ENCODE measurements around the gene FANCE. TPM values are rescaled to one million over a fixed set of nuclear protein-coding genes. Genes with fewer than 3 reads are reported as not detected.

The FANCE gene
- total RNA-seq, 1 experiment from 2014 or later, result 16.1 TPM

DNA sequence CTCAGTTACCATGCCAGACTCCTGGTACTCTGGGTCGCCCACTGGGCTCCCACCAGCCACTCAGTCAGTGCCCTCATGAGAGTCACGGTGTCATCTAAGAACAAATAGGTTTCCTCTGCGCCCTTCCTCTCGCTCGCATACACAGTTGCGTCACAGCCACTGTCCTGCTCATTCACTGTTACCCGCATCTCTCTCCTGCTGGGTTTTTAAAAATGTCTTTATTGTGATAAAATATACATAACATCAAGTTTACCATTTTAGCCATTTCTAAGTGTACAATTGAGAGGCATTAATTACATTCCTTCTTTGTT lies 40.8 kb downstream of the FANCE start:
- ChIA-PET POLR2A (no interaction called here), CTCF (no interaction called here), RAD21 (ENCODE audit: low non-redundant PET in 1 of 2, low total read pairs in 2 of 2, uncharacterized antibody in 2 of 2, unreplicated experiment in 2 of 2) (no interaction called here)
- no peak for TF ChIP-seq SP1 (IDR thresholded peaks at IDR 0.05; ENCODE audit: low read depth)
- TF ChIP-seq POLR2AphosphoS5 (IDR thresholded peaks at IDR 0.05; ENCODE audit: low read depth, low read length), result no peak
- TF ChIP-seq SRF (IDR thresholded peaks at IDR 0.05; ENCODE audit: low read depth), result no peak
- TF ChIP-seq EZH2phosphoT487 (IDR thresholded peaks at IDR 0.05; ENCODE audit: borderline replicate concordance), result no peak
- no peak for TF ChIP-seq REST (IDR thresholded peaks at IDR 0.05; ENCODE audit: low read depth)
- TF ChIP-seq, protein P1, sequence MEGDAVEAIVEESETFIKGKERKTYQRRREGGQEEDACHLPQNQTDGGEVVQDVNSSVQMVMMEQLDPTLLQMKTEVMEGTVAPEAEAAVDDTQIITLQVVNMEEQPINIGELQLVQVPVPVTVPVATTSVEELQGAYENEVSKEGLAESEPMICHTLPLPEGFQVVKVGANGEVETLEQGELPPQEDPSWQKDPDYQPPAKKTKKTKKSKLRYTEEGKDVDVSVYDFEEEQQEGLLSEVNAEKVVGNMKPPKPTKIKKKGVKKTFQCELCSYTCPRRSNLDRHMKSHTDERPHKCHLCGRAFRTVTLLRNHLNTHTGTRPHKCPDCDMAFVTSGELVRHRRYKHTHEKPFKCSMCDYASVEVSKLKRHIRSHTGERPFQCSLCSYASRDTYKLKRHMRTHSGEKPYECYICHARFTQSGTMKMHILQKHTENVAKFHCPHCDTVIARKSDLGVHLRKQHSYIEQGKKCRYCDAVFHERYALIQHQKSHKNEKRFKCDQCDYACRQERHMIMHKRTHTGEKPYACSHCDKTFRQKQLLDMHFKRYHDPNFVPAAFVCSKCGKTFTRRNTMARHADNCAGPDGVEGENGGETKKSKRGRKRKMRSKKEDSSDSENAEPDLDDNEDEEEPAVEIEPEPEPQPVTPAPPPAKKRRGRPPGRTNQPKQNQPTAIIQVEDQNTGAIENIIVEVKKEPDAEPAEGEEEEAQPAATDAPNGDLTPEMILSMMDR (IDR thresholded peaks at IDR 0.05 in 2 of 3, conservative IDR thresholded peaks at IDR 0.05 in 1 of 3; ENCODE audit: borderline replicate concordance in 1 of 3, insufficient read depth in 1 of 3, low read depth in 2 of 3, low read length in 2 of 3), result no peak
- DNase-seq (ENCODE audit: low read depth, low spot score) (no peak), ATAC-seq (no peak)
- Histone ChIP-seq H3K79me2 (ENCODE audit: insufficient read depth, low read length) (peaks cover 54% of the 10 kb centered on the region), H3K9me2 (ENCODE audit: insufficient read depth) (no peaks in the 10 kb centered on the region), H3K9ac (ENCODE audit: low read length) (no peak overlapping the region), H3K27me3 (ENCODE audit: insufficient read depth, low read length) (no peaks in the 10 kb centered on the region), H3K4me1 (ENCODE audit: control insufficient read depth in 1 of 2, insufficient read depth in 2 of 2, low read length in 2 of 2) (peaks cover 45 to 69% of the 10 kb centered on the region in 2 experiments), H3K4me3 (replicated peaks in 1 of 2; ENCODE audit: low read depth in 1 of 2, low read length in 2 of 2) (no peak overlapping the region), H2AFZ (ENCODE audit: low read depth, low read length, poor library complexity, severe bottlenecking) (no peak overlapping the region), H3K36me3 (ENCODE audit: control insufficient read depth in 1 of 2, insufficient read depth in 2 of 2, low read length in 2 of 2) (no peaks in the 10 kb centered on the region), H3K4me2 (ENCODE audit: low read length) (no peak overlapping the region), H4K20me1 (ENCODE audit: insufficient read depth) (no peaks in the 10 kb centered on the region), H3K9me3 (ENCODE audit: control insufficient read depth in 1 of 2, insufficient read depth in 1 of 2, low read depth in 1 of 2, low read length in 2 of 2) (no peaks in the 10 kb centered on the region), H3K27ac (ENCODE audit: low read depth, low read length) (no peak overlapping the region)
- no TSS peak for BruUV-seq (replicated peaks)
- intact Hi-C loops (cut with micrococcal nuclease), result no loop called here

Data from HCT116 (cell line).